IMR-90 (cell line): ENCODE data around the gene ACTR2.

Experiments used
- MAZ ChIP-seq: IDR thresholded peaks from 2 replicates; pipeline ENCODE4 v1.6.1; 2012; ENCODE audit warnings: low read depth, mild to moderate bottlenecking, low read length, improper control_type of control experiment, moderate library complexity, borderline replicate concordance
- MXI1 ChIP-seq: IDR thresholded peaks from 2 replicates; pipeline ENCODE4 v1.6.1; 2012; ENCODE audit warnings: low read depth, mild to moderate bottlenecking, low read length, moderate library complexity, borderline replicate concordance
- POLR2A ChIP-seq: IDR thresholded peaks from 2 replicates; pipeline ENCODE4 v1.6.1; 2012; ENCODE audit warnings: mild to moderate bottlenecking, low read depth, low read length
- TF ChIP-seq, protein P1 (sequence below): conservative IDR thresholded peaks from 2 replicates; pipeline ENCODE4 v1.5.1; 2012; ENCODE audit warnings: mild to moderate bottlenecking, low read depth, low read length, improper control_type of control experiment

DNA sequence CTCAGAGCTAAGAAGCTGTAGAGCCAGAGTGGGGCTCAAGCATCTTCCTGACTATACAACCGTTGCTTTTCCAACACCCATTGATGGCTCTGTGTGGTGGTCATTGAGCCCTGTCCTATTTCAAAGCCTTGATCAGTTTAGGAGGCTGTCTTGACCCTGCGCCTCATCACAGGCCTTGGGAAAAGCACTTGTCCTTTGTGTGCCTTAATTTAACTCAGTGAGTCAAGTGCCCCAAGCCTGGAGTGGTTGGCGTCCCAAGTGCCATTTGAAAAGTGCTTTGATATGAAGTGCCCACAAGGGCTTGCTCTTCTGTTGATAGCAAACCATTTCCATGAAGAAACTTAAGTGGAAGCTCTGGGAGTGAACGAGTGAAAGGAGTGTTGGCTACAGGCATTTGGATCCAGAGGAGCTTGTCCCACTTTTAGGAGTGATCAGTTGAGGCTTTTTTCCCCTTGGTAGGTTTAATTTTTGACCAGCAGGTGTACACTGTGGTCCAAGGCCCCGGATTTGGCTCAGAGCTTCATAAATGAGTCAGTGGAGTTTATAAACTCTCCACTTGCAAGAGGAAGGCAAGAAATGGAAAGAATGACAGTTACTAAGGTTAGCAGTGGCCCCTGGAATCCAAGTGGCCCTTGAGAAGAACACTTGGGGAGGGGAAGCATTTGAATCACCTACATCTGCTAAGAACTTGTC lies 50.3 kb downstream of the ACTR2 start:
- TF ChIP-seq, protein P1, sequence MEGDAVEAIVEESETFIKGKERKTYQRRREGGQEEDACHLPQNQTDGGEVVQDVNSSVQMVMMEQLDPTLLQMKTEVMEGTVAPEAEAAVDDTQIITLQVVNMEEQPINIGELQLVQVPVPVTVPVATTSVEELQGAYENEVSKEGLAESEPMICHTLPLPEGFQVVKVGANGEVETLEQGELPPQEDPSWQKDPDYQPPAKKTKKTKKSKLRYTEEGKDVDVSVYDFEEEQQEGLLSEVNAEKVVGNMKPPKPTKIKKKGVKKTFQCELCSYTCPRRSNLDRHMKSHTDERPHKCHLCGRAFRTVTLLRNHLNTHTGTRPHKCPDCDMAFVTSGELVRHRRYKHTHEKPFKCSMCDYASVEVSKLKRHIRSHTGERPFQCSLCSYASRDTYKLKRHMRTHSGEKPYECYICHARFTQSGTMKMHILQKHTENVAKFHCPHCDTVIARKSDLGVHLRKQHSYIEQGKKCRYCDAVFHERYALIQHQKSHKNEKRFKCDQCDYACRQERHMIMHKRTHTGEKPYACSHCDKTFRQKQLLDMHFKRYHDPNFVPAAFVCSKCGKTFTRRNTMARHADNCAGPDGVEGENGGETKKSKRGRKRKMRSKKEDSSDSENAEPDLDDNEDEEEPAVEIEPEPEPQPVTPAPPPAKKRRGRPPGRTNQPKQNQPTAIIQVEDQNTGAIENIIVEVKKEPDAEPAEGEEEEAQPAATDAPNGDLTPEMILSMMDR: peak; percentile 19; the same call in 1 of the 2 replicates
- no peak for TF ChIP-seq POLR2A
- TF ChIP-seq MAZ: no peak
- no peak for TF ChIP-seq MXI1
